NCI-H2171 (cell line): ENCODE data around the gene TTLL12.

Experiments used
- DNase-seq: peaks from one replicate; lab custom pipeline; 2025; lab: John Stamatoyannopoulos, UW

TTLL12 gene

GRCh38 chr22:43186272-43187170, at the start of gene TTLL12:
TSS of gene TTLL12 (minus strand) at chr22:43187134. CDS start at chr22:43187069, 65 bp downstream.
- peak; percentile 76 for DNase-seq

- DNase-seq: no peak
Measured at GRCh38 chr22:43235445-43236409, 48.8 kb upstream of the TTLL12 start.

- DNase-seq: no peak
Measured at GRCh38 chr22:43234264-43234988, 47.5 kb upstream of the TTLL12 start.

GRCh38 chr22:43233529-43233928, 46.6 kb upstream of the TTLL12 start:
- DNase-seq: no peak

GRCh38 chr22:43232445-43232844, 45.5 kb upstream of the TTLL12 start:
- DNase-seq: no peak

- DNase-seq: no peak
Measured at GRCh38 chr22:43231724-43232034, 44.7 kb upstream of the TTLL12 start.

- DNase-seq: peak; percentile 77
Measured at GRCh38 chr22:43230971-43231723, 44.2 kb upstream of the TTLL12 start.

GRCh38 chr22:43230571-43230970, 43.6 kb upstream of the TTLL12 start:
- DNase-seq: no peak

- DNase-seq: no peak
Measured at GRCh38 chr22:43228863-43229262, 41.9 kb upstream of the TTLL12 start.

- DNase-seq: no peak
Measured at GRCh38 chr22:43228330-43228729, 41.4 kb upstream of the TTLL12 start.

- no peak for DNase-seq
Measured at GRCh38 chr22:43227239-43227630, 40.3 kb upstream of the TTLL12 start.

GRCh38 chr22:43226377-43227238, 39.7 kb upstream of the TTLL12 start:
- no peak for DNase-seq

GRCh38 chr22:43225609-43226008, 38.7 kb upstream of the TTLL12 start:
- no peak for DNase-seq

- DNase-seq: no peak
Measured at GRCh38 chr22:43222987-43223386, 36.1 kb upstream of the TTLL12 start.

GRCh38 chr22:43222262-43222661, 35.3 kb upstream of the TTLL12 start:
- no peak for DNase-seq

- no peak for DNase-seq
Measured at GRCh38 chr22:43220625-43221380, 33.9 kb upstream of the TTLL12 start.

- no peak for DNase-seq
Measured at GRCh38 chr22:43218786-43219185, 31.9 kb upstream of the TTLL12 start.

GRCh38 chr22:43217285-43218030, 30.5 kb upstream of the TTLL12 start:
- DNase-seq: no peak

GRCh38 chr22:43216738-43217137, 29.8 kb upstream of the TTLL12 start:
- DNase-seq: peak; percentile 100
